HepG2 (cell line): ENCODE measurements around the gene HS6ST2. TPM values are rescaled to one million over a fixed set of nuclear protein-coding genes. Genes with fewer than 3 reads are reported as not detected.
A peak's percentile ranks its signal among the peaks of the same experiment; 100 is the strongest.

Experiments used
- ATAC-seq: fragments of 200-7000 bp; cut with Tn5 transposase; 3 replicates; pipeline ENCODE4 v1.9.1; 2020; ENCODE audit warnings: mild to moderate bottlenecking, moderate library complexity
- Bru-seq: library from RNA; stranded (reverse); fragments of 400-500 nt; gene quantifications from one replicate; lab custom pipeline; 2021; lab: Mats Ljungman, UMichigan
- BruChase-seq, 2 experiments: library from RNA; stranded (reverse); fragments of 400-500 nt; gene quantifications; one replicate each; lab custom pipeline; 2021; lab: Mats Ljungman, UMichigan
- BruUV-seq: library from RNA; stranded (reverse); fragments of 400-500 nt; replicated peaks from 2 replicates; lab custom pipeline; 2021; lab: Mats Ljungman, UMichigan
- CTCF ChIA-PET: fragments of 300-600 bp; formaldehyde crosslinking; extraction: SDS; loops from one replicate; lab custom pipeline; 2021; ENCODE audit warnings: low total read pairs, inconsistent platforms, low intra/inter-chr PET ratio; lab: Yijun Ruan, JAX
- POLR2A ChIA-PET: fragments of 350-600 bp; sonication (Branson Sonifier 250); formaldehyde crosslinking; loops from one replicate; lab custom pipeline; 2020; ENCODE audit warnings: antibody characterized with exemption, inconsistent platforms; lab: Yijun Ruan, JAX
- DNase-seq: peaks from one replicate; pipeline ENCODE4 v3.0.0-alpha.2; 2015; ENCODE audit warnings: low spot score
- FAIRE-seq: peaks from 3 replicates; lab custom pipeline; 2011; peaks lifted over from hg19 to GRCh38; lab: Jason Lieb, UNC
- H2AFZ ChIP-seq: one replicate; pipeline ENCODE4 v1.6.1; 2011; ENCODE audit warnings: low read length, inconsistent platforms
- H3K27ac ChIP-seq: fragments of 300-600 bp; 3 replicates; pipeline ENCODE4 v1.8.0; 2011; ENCODE audit warnings: mixed run types, mild to moderate bottlenecking, mixed read lengths, low read length, inconsistent platforms; ENCODE audit not compliant: insufficient read depth; ENCODE audit errors: extremely low read length
- H3K27me3 ChIP-seq, 2 experiments: fragments of 200-600 bp in 1 of 2; 2 replicates in 1 of 2; 3 replicates in 1 of 2; pipeline versions ENCODE4 v1.6.0 to v1.8.0; 2011; ENCODE audit warnings: low read length in 2 of 2, mild to moderate bottlenecking in 2 of 2, moderate library complexity in 2 of 2, inconsistent platforms in 1 of 2; ENCODE audit not compliant: insufficient read depth in 2 of 2, control insufficient read depth in 1 of 2
- H3K36me3 ChIP-seq, 2 experiments: fragments of 200-600 bp in 1 of 2; replicated peaks in 1 of 2; 2 replicates in 1 of 2; 3 replicates in 1 of 2; pipeline versions ENCODE4 v1.5.1 to v1.8.0; 2011; ENCODE audit warnings: low read length in 2 of 2, inconsistent platforms in 1 of 2; ENCODE audit not compliant: insufficient read depth in 2 of 2, control insufficient read depth in 1 of 2
- H3K4me1 ChIP-seq: 2 replicates; pipeline ENCODE4 v1.5.1; 2012; ENCODE audit warnings: low read length, inconsistent platforms; ENCODE audit not compliant: insufficient read depth
- H3K4me2 ChIP-seq: 2 replicates; pipeline ENCODE4 v1.6.0; 2011; ENCODE audit warnings: low read depth, low read length, inconsistent platforms
- H3K4me3 ChIP-seq, 3 experiments: fragments of 200-600 bp in 1 of 3; sonication (generic), shearing (Covaris generic) in 1 of 3; replicated peaks in 1 of 3; 2 replicates each; pipeline ENCODE4 v1.5.1; 2011 to 2016; ENCODE audit warnings: low read length in 3 of 3, inconsistent platforms in 2 of 3, low read depth in 2 of 3, mild to moderate bottlenecking in 2 of 3, control low read depth in 1 of 3, mixed read lengths in 1 of 3; ENCODE audit not compliant: insufficient read depth in 1 of 3
- H3K79me2 ChIP-seq: one replicate; pipeline ENCODE4 v1.6.1; 2011; ENCODE audit warnings: low read length, inconsistent platforms; ENCODE audit not compliant: insufficient read depth
- H3K9ac ChIP-seq: 2 replicates; pipeline ENCODE4 v1.6.0; 2011; ENCODE audit warnings: mild to moderate bottlenecking, low read depth, low read length, inconsistent platforms; ENCODE audit not compliant: insufficient read depth
- H3K9me3 ChIP-seq: 2 replicates; pipeline ENCODE4 v1.5.1; 2012; ENCODE audit warnings: mild to moderate bottlenecking, low read length
- H4K20me1 ChIP-seq: 2 replicates; pipeline ENCODE4 v1.6.0; 2011; ENCODE audit warnings: inconsistent platforms, mild to moderate bottlenecking, low read length, moderate library complexity; ENCODE audit not compliant: insufficient read depth
- ARNT ChIP-seq: fragments of 450-650 bp; IDR thresholded peaks from 2 replicates; pipeline ENCODE4 v1.6.1; 2017
- DPF2 ChIP-seq: sonication (generic); formaldehyde crosslinking; IDR thresholded peaks from 2 replicates; pipeline ENCODE4 v1.4.0; 2020; ENCODE audit warnings: mild to moderate bottlenecking, low read depth, missing genetic modification reagents, borderline replicate concordance
- GABPB1 ChIP-seq: IDR thresholded peaks from 2 replicates; pipeline ENCODE4 v1.6.1; 2016; ENCODE audit warnings: mild to moderate bottlenecking, missing genetic modification reagents, moderate library complexity, missing compliant biosample characterization
- KLF13 ChIP-seq: sonication (generic); formaldehyde crosslinking; IDR thresholded peaks from 2 replicates; pipeline ENCODE4 v1.4.0; 2020; ENCODE audit warnings: mild to moderate bottlenecking, missing genetic modification reagents
- SP2 ChIP-seq: sonication (generic); formaldehyde crosslinking; IDR thresholded peaks from 2 replicates; pipeline ENCODE4 v1.5.1; 2020; ENCODE audit warnings: mild to moderate bottlenecking, missing genetic modification reagents
- ZNF552 ChIP-seq: sonication (generic); formaldehyde crosslinking; IDR thresholded peaks from 2 replicates; pipeline ENCODE4 v1.9.0; 2022; ENCODE audit warnings: missing genetic modification reagents, mild to moderate bottlenecking, borderline replicate concordance
- WGBS: methylation state at CpG from one replicate; pipeline ENCODE4 v1.1.6; 2017; ENCODE audit warnings: low lambda C conversion rate; 5-methylcytosine and 5-hydroxymethylcytosine counted together
- in situ Hi-C: cut with HindIII; loops from 2 replicates; pipeline ENCODE4 v1.10.0; 2017; ENCODE audit warnings: low pct_unique_long_range_greater_than_20kb; ENCODE audit not compliant: extremely low pct_ligation_motif_present
- intact Hi-C: fragments of 100-400 bp; cut with micrococcal nuclease; formaldehyde crosslinking; loops from one replicate; pipeline ENCODE4 v1.10.0; 2022; ENCODE audit not compliant: unreplicated experiment
- long read RNA-seq, 2 experiments: library from RNA in 1 of 2; library from polyadenylated mRNA in 1 of 2; stranded (forward) in 1 of 2; unstranded in 1 of 2; transcript quantifications; one replicate each; pipeline ENCODE4 v2.0.0, GENCODE V29; 2019 to 2022
- polyA minus RNA-seq, 3 experiments: library from RNA; depleted of rRNA, polyadenylated mRNA; stranded (reverse); fragments of >200 nt; gene quantifications; 2 replicates each; pipeline ENCODE4 v1.2.3, GENCODE V29; 2011; ENCODE audit warnings: low replicate concordance in 1 of 3
- polyA plus RNA-seq, 8 experiments: library from polyadenylated mRNA; depleted of rRNA in 3 of 8; stranded (reverse) in 7 of 8; unstranded in 1 of 8; fragments of >200 nt; fragmentation: Illumina TruSeq in 4 of 8; extraction: Trizol in 4 of 8; gene quantifications; 2 replicates each; pipeline versions ENCODE4 v1.2.1 to v1.2.3, GENCODE V29; 2011 to 2016; ENCODE audit warnings: low read depth in 4 of 8, missing spikeins in 1 of 8, mixed read lengths in 1 of 8; ENCODE audit not compliant: insufficient read depth in 1 of 8
- total RNA-seq, 5 experiments: library from RNA; depleted of rRNA; stranded (reverse); fragments of >200 nt; fragmentation: Illumina TruSeq; extraction: Trizol; gene quantifications; 2 replicates each; pipeline ENCODE4 v1.2.3, GENCODE V29; 2016; ENCODE audit warnings: low read depth in 1 of 5
- TF ChIP-seq, protein P1 (sequence below): IDR thresholded peaks from 2 replicates; pipeline ENCODE4 v1.6.1; 2012; ENCODE audit warnings: inconsistent platforms
- TF ChIP-seq, protein P2 (sequence below): sonication (generic); formaldehyde crosslinking; IDR thresholded peaks from 2 replicates; pipeline ENCODE4 v1.8.0; 2022; ENCODE audit warnings: missing genetic modification reagents, low read depth, mild to moderate bottlenecking, borderline replicate concordance
- TF ChIP-seq, protein P3 (sequence below): sonication (generic); formaldehyde crosslinking; IDR thresholded peaks from 2 replicates; pipeline ENCODE4 v1.4.0; 2020; ENCODE audit warnings: missing genetic modification reagents

The HS6ST2 gene
- total RNA-seq (2016; rRNA removed; fragmentation: Illumina TruSeq; extraction: Trizol) = not detected in 2 replicates
- not detected in 2 replicates for total RNA-seq (2016; cell fraction: cytosol; rRNA removed; fragmentation: Illumina TruSeq; extraction: Trizol; ENCODE audit: low read depth)
- total RNA-seq (2016; cell fraction: insoluble cytoplasmic fraction; rRNA removed; fragmentation: Illumina TruSeq; extraction: Trizol) = 0.06 TPM in 1 of 2 replicates, not detected in the other
- not detected in 2 replicates for total RNA-seq (2016; cell fraction: membrane; rRNA removed; fragmentation: Illumina TruSeq; extraction: Trizol)
- total RNA-seq (2016; cell fraction: nucleus; rRNA removed; fragmentation: Illumina TruSeq; extraction: Trizol) = not detected in 2 replicates
- 0.05 TPM in 2 replicates for polyA plus RNA-seq (2011; rRNA removed)
- 0.05 and 0.08 TPM in 2 replicates for polyA plus RNA-seq (2011; cell fraction: cytosol; rRNA removed)
- polyA plus RNA-seq (2011; cell fraction: nucleus; rRNA removed) = not detected in 2 replicates
- polyA plus RNA-seq (2012) = 0.03 TPM in 1 of 2 replicates, not detected in the other
- not detected in 2 replicates for polyA plus RNA-seq (2016; cell fraction: cytosol; fragmentation: Illumina TruSeq; extraction: Trizol; ENCODE audit: low read depth)
- polyA plus RNA-seq (2016; cell fraction: insoluble cytoplasmic fraction; fragmentation: Illumina TruSeq; extraction: Trizol; ENCODE audit: low read depth) = 0.04 TPM in 1 of 2 replicates, not detected in the other
- polyA plus RNA-seq (2016; cell fraction: membrane; fragmentation: Illumina TruSeq; extraction: Trizol; ENCODE audit: low read depth) = not detected in 2 replicates
- not detected in 2 replicates for polyA plus RNA-seq (2016; cell fraction: nucleus; fragmentation: Illumina TruSeq; extraction: Trizol; ENCODE audit: insufficient read depth, low read depth)
- 0.32 and 62.6 TPM in 2 replicates for polyA minus RNA-seq (2011; rRNA and poly(A)+ RNA removed; ENCODE audit: low replicate concordance)
- polyA minus RNA-seq (2011; cell fraction: cytosol; rRNA and poly(A)+ RNA removed) = not detected in 2 replicates
- 0.13 and 0.25 TPM in 2 replicates for polyA minus RNA-seq (2011; cell fraction: nucleus; rRNA and poly(A)+ RNA removed)
- Bru-seq, nascent RNA = percentile 6 among the genes with signal in this experiment
- BruChase-seq, experiment 1, labeled RNA remaining after a 6-hour chase = percentile 4 among the genes with signal in this experiment
- percentile 8 among the genes with signal in this experiment for BruChase-seq, experiment 2, labeled RNA remaining after a 2-hour chase
- long read RNA-seq, experiment 1 = 0 reads
- long read RNA-seq, experiment 2 = 0 reads

DNA sequence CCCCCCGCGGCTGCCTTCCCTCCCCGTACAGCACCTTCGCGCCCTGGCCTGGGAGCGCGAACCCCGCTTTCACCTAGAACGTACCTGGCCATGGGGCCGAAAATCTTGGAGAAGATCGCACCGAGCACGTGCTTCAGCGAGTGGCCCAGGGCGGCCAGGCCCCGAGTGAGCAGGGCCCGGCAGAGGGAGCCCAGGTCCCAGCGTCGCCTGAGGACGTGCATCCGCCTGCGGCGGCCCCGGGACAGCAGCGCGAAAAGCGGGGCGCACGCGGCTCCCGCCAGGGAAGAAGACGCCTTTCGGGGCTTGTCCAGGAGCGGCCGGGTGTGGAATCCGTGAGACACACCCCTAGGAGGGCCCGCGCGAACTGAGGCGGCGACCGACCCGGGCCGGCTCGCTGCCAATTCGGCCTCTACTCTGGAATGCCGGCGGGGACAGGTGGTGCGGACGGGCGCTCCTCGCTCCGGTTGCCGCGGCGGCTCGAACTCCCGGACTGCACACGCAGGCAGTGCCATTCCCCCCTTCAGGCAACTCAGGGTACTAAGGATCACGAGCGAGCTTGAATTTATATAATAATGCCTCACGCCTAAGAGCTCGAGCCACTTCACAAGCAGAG lies at the start of gene HS6ST2:
Gene HS6ST2, minus strand, starts transcription at position 539 of the 613 bp plus-strand sequence.
- FAIRE-seq = no peak
- no TSS peak for BruUV-seq
- TF ChIP-seq SP2 (CRISPR knock-in tag) = no peak
- TF ChIP-seq, protein P1, sequence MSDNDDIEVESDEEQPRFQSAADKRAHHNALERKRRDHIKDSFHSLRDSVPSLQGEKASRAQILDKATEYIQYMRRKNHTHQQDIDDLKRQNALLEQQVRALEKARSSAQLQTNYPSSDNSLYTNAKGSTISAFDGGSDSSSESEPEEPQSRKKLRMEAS = peak; percentile 50
- no peak for TF ChIP-seq KLF13 (CRISPR knock-in tag)
- no peak for TF ChIP-seq ZNF552 (CRISPR knock-in tag)
- no peak for TF ChIP-seq ARNT
- TF ChIP-seq DPF2 (CRISPR knock-in tag) = no peak
- TF ChIP-seq, protein P2, sequence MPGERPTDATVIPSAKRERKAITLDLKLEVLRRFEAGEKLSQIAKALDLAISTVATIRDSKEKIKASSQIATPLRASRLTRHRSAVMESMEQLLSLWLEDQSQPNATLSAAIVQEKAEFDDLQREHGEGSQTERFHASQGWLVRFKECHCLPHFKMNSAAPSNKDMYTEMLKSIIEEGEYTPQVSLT (CRISPR knock-in tag) = no peak
- TF ChIP-seq GABPB1 (CRISPR knock-in tag) = peak; percentile 27; the same call in 1 of the 2 replicates
- TF ChIP-seq, protein P3, sequence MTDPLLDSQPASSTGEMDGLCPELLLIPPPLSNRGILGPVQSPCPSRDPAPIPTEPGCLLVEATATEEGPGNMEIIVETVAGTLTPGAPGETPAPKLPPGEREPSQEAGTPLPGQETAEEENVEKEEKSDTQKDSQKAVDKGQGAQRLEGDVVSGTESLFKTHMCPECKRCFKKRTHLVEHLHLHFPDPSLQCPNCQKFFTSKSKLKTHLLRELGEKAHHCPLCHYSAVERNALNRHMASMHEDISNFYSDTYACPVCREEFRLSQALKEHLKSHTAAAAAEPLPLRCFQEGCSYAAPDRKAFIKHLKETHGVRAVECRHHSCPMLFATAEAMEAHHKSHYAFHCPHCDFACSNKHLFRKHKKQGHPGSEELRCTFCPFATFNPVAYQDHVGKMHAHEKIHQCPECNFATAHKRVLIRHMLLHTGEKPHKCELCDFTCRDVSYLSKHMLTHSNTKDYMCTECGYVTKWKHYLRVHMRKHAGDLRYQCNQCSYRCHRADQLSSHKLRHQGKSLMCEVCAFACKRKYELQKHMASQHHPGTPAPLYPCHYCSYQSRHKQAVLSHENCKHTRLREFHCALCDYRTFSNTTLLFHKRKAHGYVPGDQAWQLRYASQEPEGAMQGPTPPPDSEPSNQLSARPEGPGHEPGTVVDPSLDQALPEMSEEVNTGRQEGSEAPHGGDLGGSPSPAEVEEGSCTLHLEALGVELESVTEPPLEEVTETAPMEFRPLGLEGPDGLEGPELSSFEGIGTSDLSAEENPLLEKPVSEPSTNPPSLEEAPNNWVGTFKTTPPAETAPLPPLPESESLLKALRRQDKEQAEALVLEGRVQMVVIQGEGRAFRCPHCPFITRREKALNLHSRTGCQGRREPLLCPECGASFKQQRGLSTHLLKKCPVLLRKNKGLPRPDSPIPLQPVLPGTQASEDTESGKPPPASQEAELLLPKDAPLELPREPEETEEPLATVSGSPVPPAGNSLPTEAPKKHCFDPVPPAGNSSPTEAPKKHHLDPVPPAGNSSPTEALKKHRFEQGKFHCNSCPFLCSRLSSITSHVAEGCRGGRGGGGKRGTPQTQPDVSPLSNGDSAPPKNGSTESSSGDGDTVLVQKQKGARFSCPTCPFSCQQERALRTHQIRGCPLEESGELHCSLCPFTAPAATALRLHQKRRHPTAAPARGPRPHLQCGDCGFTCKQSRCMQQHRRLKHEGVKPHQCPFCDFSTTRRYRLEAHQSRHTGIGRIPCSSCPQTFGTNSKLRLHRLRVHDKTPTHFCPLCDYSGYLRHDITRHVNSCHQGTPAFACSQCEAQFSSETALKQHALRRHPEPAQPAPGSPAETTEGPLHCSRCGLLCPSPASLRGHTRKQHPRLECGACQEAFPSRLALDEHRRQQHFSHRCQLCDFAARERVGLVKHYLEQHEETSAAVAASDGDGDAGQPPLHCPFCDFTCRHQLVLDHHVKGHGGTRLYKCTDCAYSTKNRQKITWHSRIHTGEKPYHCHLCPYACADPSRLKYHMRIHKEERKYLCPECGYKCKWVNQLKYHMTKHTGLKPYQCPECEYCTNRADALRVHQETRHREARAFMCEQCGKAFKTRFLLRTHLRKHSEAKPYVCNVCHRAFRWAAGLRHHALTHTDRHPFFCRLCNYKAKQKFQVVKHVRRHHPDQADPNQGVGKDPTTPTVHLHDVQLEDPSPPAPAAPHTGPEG (CRISPR knock-in tag) = 0 out of 2 replicates have a peak, but pooled peaks have one; percentile 32

More for the DNA sequence above, at the start of gene HS6ST2:
- H3K27me3 ChIP-seq = peaks cover 0 to 13% of the 10 kb centered on the region in 2 experiments; a peak in 2 of 5 replicates
- ChIA-PET CTCF (no interaction called here), POLR2A (no interaction called here)
- H3K27ac ChIP-seq = no peak within 1 kb of the TSS
- intact Hi-C loops (no loop called here), in situ Hi-C loops (no loop called here)
- H4K20me1 ChIP-seq = no peaks in the 10 kb centered on the region
- peak within 1 kb of the TSS in 1 of 3 experiments; percentile 33; a peak in 1 of 6 replicates for H3K4me3 ChIP-seq
- no peak for DNase-seq
- no peak within 1 kb of the TSS for H3K9ac ChIP-seq
- no CpG with 5 or more reads among the region's 63 CpGs for WGBS
- H3K9me3 ChIP-seq = no peaks in the 10 kb centered on the region
- no peak within 1 kb of the TSS; the same call in 1 of the 2 replicates for H3K4me2 ChIP-seq
- peak; percentile 81 for ATAC-seq
- no peaks in the 10 kb centered on the region for H3K4me1 ChIP-seq
- H3K79me2 ChIP-seq = no peaks in the 10 kb centered on the region
- no peaks in the 10 kb centered on the region for H3K36me3 ChIP-seq
- H2AFZ ChIP-seq = no peak within 1 kb of the TSS
